HL-60 (cell line): Measurements from ENCODE around the gene C1QTNF3.

Experiments used
- CTCF ChIP-seq: IDR thresholded peaks from one replicate; pipeline ENCODE4 v1.5.1; 2011; ENCODE audit warnings: low read length, control low read depth, inconsistent platforms; ENCODE audit not compliant: insufficient read depth
- GABPA ChIP-seq: IDR thresholded peaks from 2 replicates; pipeline ENCODE4 v1.6.1; 2012; ENCODE audit warnings: low read depth
- POLR2AphosphoS5 ChIP-seq: IDR thresholded peaks from 2 replicates; pipeline ENCODE4 v1.6.1; 2012; ENCODE audit warnings: low read depth
- REST ChIP-seq: IDR thresholded peaks from 2 replicates; pipeline ENCODE4 v1.6.1; 2012; ENCODE audit warnings: low read depth; ENCODE audit not compliant: insufficient replicate concordance
- SPI1 ChIP-seq: IDR thresholded peaks from 2 replicates; pipeline ENCODE4 v1.6.1; 2012; ENCODE audit warnings: low read depth, mild to moderate bottlenecking, borderline replicate concordance

- TF ChIP-seq CTCF (no peak), REST (no peak), SPI1 (no peak), POLR2AphosphoS5 (no peak), GABPA (no peak)
These were observed 74.6 kb downstream of the C1QTNF3 start for GRCh38 chr5:33968211-33969005.
